Neural cell (in vitro differentiated cells): ENCODE results near the gene SMIM13. TPM values are rescaled to one million over a fixed set of nuclear protein-coding genes. Genes with fewer than 3 reads are reported as not detected.

Source experiments
- H2AFZ ChIP-seq: fragments of 200-600, 300-800 bp; sonication (generic), shearing (Covaris generic); 2 replicates; pipeline ENCODE4 v1.6.0; 2014; ENCODE audit warnings: low read depth, mild to moderate bottlenecking, antibody characterized with exemption, low read length, moderate library complexity
- H3F3A ChIP-seq: fragments of 200-600 bp; shearing (Covaris generic); 2 replicates; pipeline ENCODE4 v1.6.1; 2016; ENCODE audit warnings: mild to moderate bottlenecking, moderate library complexity, mixed read lengths, antibody characterized with exemption, low read length; ENCODE audit not compliant: insufficient read depth, poor library complexity, severe bottlenecking
- H3K27ac ChIP-seq: fragments of 200-600, 300-800 bp; sonication (generic), shearing (Covaris generic); 2 replicates; pipeline ENCODE4 v1.5.1; 2014; ENCODE audit warnings: mild to moderate bottlenecking, low read length, moderate library complexity
- H3K27me3 ChIP-seq: fragments of 300-800, 200-600 bp; sonication (generic), shearing (Covaris generic); 2 replicates; pipeline ENCODE4 v1.6.0; 2014; ENCODE audit warnings: mild to moderate bottlenecking, low read depth, low read length, moderate library complexity; ENCODE audit not compliant: insufficient read depth
- H3K36me3 ChIP-seq: fragments of 300-800, 200-600 bp; sonication (generic), shearing (Covaris generic); 2 replicates; pipeline ENCODE4 v1.5.1; 2014; ENCODE audit warnings: mild to moderate bottlenecking, antibody characterized with exemption, low read length, moderate library complexity; ENCODE audit not compliant: insufficient read depth
- H3K4me2 ChIP-seq: fragments of 300-800, 200-600 bp; sonication (generic), shearing (Covaris generic); 2 replicates; pipeline ENCODE4 v1.6.0; 2014; ENCODE audit warnings: mild to moderate bottlenecking, low read length
- H3K4me3 ChIP-seq: fragments of 300-800, 200-600 bp; sonication (generic), shearing (Covaris generic); 2 replicates; pipeline ENCODE4 v1.5.1; 2014; ENCODE audit warnings: mild to moderate bottlenecking, low read length, moderate library complexity
- H3K79me2 ChIP-seq: fragments of 200-600 bp; shearing (Covaris generic); replicated peaks from 2 replicates; pipeline ENCODE4 v1.6.0; 2014; ENCODE audit warnings: mild to moderate bottlenecking, low read length, moderate library complexity; ENCODE audit not compliant: insufficient read depth
- H3K9ac ChIP-seq: fragments of 300-800, 200-600 bp; sonication (generic), shearing (Covaris generic); 2 replicates; pipeline ENCODE4 v1.6.1; 2016; ENCODE audit warnings: mild to moderate bottlenecking, low read length, mixed read lengths
- H3K9me2 ChIP-seq: fragments of 200-600 bp; shearing (Covaris generic); 2 replicates; pipeline ENCODE4 v1.6.1; 2016; ENCODE audit warnings: mild to moderate bottlenecking, low read length, mixed read lengths; ENCODE audit not compliant: insufficient read depth
- H3K9me3 ChIP-seq: fragments of 200-600, 300-800 bp; sonication (generic), shearing (Covaris generic); 2 replicates; pipeline ENCODE4 v1.6.1; 2016; ENCODE audit warnings: mild to moderate bottlenecking, mixed run types, low read length, moderate library complexity, mixed read lengths
- H4K20me1 ChIP-seq: fragments of 200-600 bp; shearing (Covaris generic); 2 replicates; pipeline ENCODE4 v1.6.1; 2016; ENCODE audit warnings: mild to moderate bottlenecking, mixed run types; ENCODE audit not compliant: insufficient read depth
- CTCF ChIP-seq: fragments of 450-650 bp; IDR thresholded peaks from 2 replicates; pipeline ENCODE4 v1.5.1; 2014; ENCODE audit warnings: antibody characterized with exemption, mild to moderate bottlenecking, moderate library complexity; ENCODE audit not compliant: poor library complexity, severe bottlenecking
- EP300 ChIP-seq: fragments of 450-650 bp; conservative IDR thresholded peaks from 2 replicates; pipeline ENCODE4 v1.6.1; 2014; ENCODE audit warnings: antibody characterized with exemption, mild to moderate bottlenecking, moderate library complexity; ENCODE audit not compliant: poor library complexity, severe bottlenecking
- EZH2 ChIP-seq: fragments of 200-600, 300-800 bp; shearing (Covaris generic), sonication (generic); IDR thresholded peaks from 2 replicates; pipeline ENCODE4 v1.6.1; 2014; ENCODE audit warnings: antibody characterized with exemption, low read length, borderline replicate concordance, mild to moderate bottlenecking; ENCODE audit not compliant: insufficient read depth, poor library complexity, severe bottlenecking
- MXI1 ChIP-seq: fragments of 450-650 bp; conservative IDR thresholded peaks from 2 replicates; pipeline ENCODE4 v1.6.1; 2014; ENCODE audit warnings: antibody characterized with exemption, mild to moderate bottlenecking; ENCODE audit not compliant: poor library complexity, severe bottlenecking
- POLR2AphosphoS5 ChIP-seq: IDR thresholded peaks from 2 replicates; pipeline ENCODE4 v1.6.1; 2012
- RAD21 ChIP-seq: fragments of 450-650 bp; conservative IDR thresholded peaks from 2 replicates; pipeline ENCODE4 v1.6.1; 2014; ENCODE audit warnings: antibody characterized with exemption, mild to moderate bottlenecking, moderate library complexity
- REST ChIP-seq: IDR thresholded peaks from 2 replicates; pipeline ENCODE4 v1.6.1; 2012; ENCODE audit warnings: borderline replicate concordance
- SMC3 ChIP-seq: fragments of 450-650 bp; conservative IDR thresholded peaks from 2 replicates; pipeline ENCODE4 v1.6.1; 2014; ENCODE audit warnings: antibody characterized with exemption, mild to moderate bottlenecking, moderate library complexity; ENCODE audit not compliant: poor library complexity
- TAF1 ChIP-seq: IDR thresholded peaks from 2 replicates; pipeline ENCODE4 v1.6.1; 2012; ENCODE audit warnings: low read depth
- polyA plus RNA-seq: library from polyadenylated mRNA; depleted of rRNA; stranded (reverse); fragments of >200 nt; gene quantifications from 2 replicates; pipeline ENCODE4 v1.2.3, GENCODE V29; 2014

Gene SMIM13
- polyA plus RNA-seq, 1 donor from 2014 or later: 51.0 TPM

GRCh38 chr6:11126876-11127275, 33.2 kb downstream of the SMIM13 start:
- Histone ChIP-seq H3K9ac (no peak overlapping the region), H3K27ac (no peak overlapping the region), H3K36me3 (no peaks in the 10 kb centered on the region), H3K4me3 (no peak overlapping the region), H3K9me3 (no peaks in the 10 kb centered on the region), H4K20me1 (no peaks in the 10 kb centered on the region), H3K27me3 (no peaks in the 10 kb centered on the region), H2AFZ (no peak overlapping the region), H3K4me2 (no peak overlapping the region), H3F3A (no peaks in the 10 kb centered on the region), H3K9me2 (no peaks in the 10 kb centered on the region), H3K79me2 (no peaks in the 10 kb centered on the region)
- TF ChIP-seq MXI1: no peak
- TF ChIP-seq RAD21: no peak
- TF ChIP-seq EZH2: no peak
- TF ChIP-seq SMC3: no peak
- no peak for TF ChIP-seq REST
- TF ChIP-seq EP300: no peak
- TF ChIP-seq TAF1: no peak
- TF ChIP-seq CTCF: no peak
- no peak for TF ChIP-seq POLR2AphosphoS5

GRCh38 chr6:11128608-11129007, 35.0 kb downstream of the SMIM13 start:
- H3K27ac ChIP-seq: no peak overlapping the region
- H3K9me3 ChIP-seq: no peaks in the 10 kb centered on the region
- no peak for TF ChIP-seq MXI1
- no peak for TF ChIP-seq POLR2AphosphoS5
- TF ChIP-seq EZH2: no peak
- TF ChIP-seq CTCF: no peak
- TF ChIP-seq TAF1: no peak
- no peak for TF ChIP-seq REST
- TF ChIP-seq EP300: no peak
- TF ChIP-seq SMC3: no peak
- TF ChIP-seq RAD21: no peak
- H3K79me2 ChIP-seq: no peaks in the 10 kb centered on the region
- no peak overlapping the region for H3K4me3 ChIP-seq
- no peaks in the 10 kb centered on the region for H3K9me2 ChIP-seq
- no peak overlapping the region for H3K9ac ChIP-seq
- no peaks in the 10 kb centered on the region for H4K20me1 ChIP-seq
- no peak overlapping the region for H2AFZ ChIP-seq
- H3F3A ChIP-seq: no peaks in the 10 kb centered on the region
- no peaks in the 10 kb centered on the region for H3K27me3 ChIP-seq
- H3K36me3 ChIP-seq: no peaks in the 10 kb centered on the region
- H3K4me2 ChIP-seq: no peak overlapping the region
